Skeletal muscle tissue (tissue), 4 donors: ENCODE results near the gene AMACR. TPM values are rescaled to one million over a fixed set of nuclear protein-coding genes. Genes with fewer than 3 reads are reported as not detected.

Experiments
- H3K27ac ChIP-seq: one replicate; pipeline ENCODE4 v1.7.0; 2013; ENCODE audit warnings: mild to moderate bottlenecking, low read depth, low read length, inconsistent platforms
- H3K27me3 ChIP-seq, 3 donors: one replicate each; pipeline ENCODE4 v1.7.0; 2013; ENCODE audit warnings: low read length in 3 of 3; ENCODE audit not compliant: control insufficient read depth in 3 of 3, insufficient read depth in 3 of 3
- H3K36me3 ChIP-seq, 3 donors: one replicate each; pipeline ENCODE4 v1.7.0; 2013; ENCODE audit warnings: low read length in 3 of 3; ENCODE audit not compliant: control insufficient read depth in 3 of 3, insufficient read depth in 3 of 3
- H3K4me1 ChIP-seq, 3 donors: one replicate each; pipeline ENCODE4 v1.7.0; 2013; ENCODE audit warnings: low read length in 3 of 3, mild to moderate bottlenecking in 3 of 3; ENCODE audit not compliant: control insufficient read depth in 3 of 3, insufficient read depth in 3 of 3
- H3K4me3 ChIP-seq, 3 donors: one replicate each; pipeline ENCODE4 v1.7.0; 2013; ENCODE audit warnings: low read length in 3 of 3
- H3K9ac ChIP-seq, 3 donors: one replicate each; pipeline ENCODE4 v1.7.0; 2013; ENCODE audit warnings: low read length in 3 of 3, mild to moderate bottlenecking in 3 of 3, moderate library complexity in 2 of 3, low read depth in 1 of 3
- H3K9me3 ChIP-seq, 3 donors: one replicate each; pipeline ENCODE4 v1.7.0; 2013; ENCODE audit warnings: low read length in 3 of 3; ENCODE audit not compliant: control insufficient read depth in 3 of 3
- total RNA-seq: library from RNA; depleted of rRNA; stranded (reverse); fragments of >200 nt; gene quantifications from one replicate; pipeline ENCODE4 v1.2.3, GENCODE V29; 2014
- donor health status: Osteomylitis.

AMACR gene
- total RNA-seq, 1 donor from 2014 or later: 4.2 TPM

DNA sequence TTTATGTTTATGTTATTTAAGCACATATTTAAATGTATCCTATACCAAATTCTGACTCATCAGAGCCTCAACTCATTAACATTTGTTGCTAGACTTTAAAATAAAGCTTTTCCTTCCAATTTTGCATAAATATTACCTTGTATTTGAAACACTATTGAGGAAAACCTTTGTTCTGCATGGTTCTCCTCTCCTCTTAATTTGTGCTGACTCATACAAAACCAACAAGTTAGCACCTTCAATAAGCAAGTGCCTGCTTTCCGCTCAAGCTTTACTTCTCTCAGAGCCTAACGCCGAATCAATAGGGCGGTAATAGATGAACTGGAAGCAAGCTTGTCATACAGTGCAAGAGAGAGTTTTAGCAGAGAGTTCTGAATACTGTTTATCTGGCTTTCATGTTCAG lies 7.9 kb downstream of the AMACR start:
- no peaks in the 10 kb centered on the region for H3K9me3 ChIP-seq
- no peak overlapping the region for H3K27ac ChIP-seq
- H3K36me3 ChIP-seq: peaks cover 12 to 25% (median 24%) of the 10 kb centered on the region in 3 donors

DNA sequence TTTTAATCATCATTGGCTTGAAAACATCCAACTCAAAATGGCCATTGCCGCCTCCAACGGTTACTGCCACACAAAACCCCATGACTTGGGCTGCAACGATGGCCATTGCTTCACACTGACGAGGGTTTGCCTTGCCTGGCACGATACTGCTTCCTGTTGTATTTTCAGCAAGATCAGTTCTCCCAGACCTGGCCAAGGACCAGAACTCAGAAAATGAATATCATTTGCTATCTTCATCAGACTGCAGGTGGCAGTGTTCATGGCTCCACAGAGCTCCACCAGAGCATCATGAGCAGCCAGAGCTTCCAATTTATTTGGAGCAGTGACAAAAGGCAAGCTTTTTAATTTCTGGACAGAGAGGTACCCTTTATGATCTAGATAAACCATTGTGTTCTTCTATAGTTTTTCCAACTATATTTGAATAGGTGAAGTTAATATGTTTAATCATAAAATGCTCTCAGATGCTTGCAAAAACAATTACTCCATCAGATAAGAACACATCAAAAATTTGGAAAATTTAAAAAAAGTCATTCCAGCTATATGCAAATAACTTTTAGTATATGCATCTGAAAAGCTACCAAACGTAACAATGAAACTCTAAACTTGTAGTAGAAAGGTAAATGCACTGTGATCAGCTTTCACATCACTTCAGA lies 10.4 kb downstream of the AMACR start:
- H3K36me3 ChIP-seq: peaks cover 5 to 9% (median 6%) of the 10 kb centered on the region in 3 donors
- peak overlapping the region in 1 of 3 donors; percentile 55 for H3K4me3 ChIP-seq
- no peaks in the 10 kb centered on the region for H3K9me3 ChIP-seq
- H3K4me1 ChIP-seq: peaks cover 4 to 5% (median 4%) of the 10 kb centered on the region in 3 donors
- peak overlapping the region in 1 of 3 donors; percentile 8 for H3K9ac ChIP-seq
- H3K27ac ChIP-seq: peak overlapping the region; percentile 11
- H3K27me3 ChIP-seq: no peaks in the 10 kb centered on the region

More for the DNA sequence above, 7.9 kb downstream of the AMACR start:
- Histone ChIP-seq H3K9ac (no peak overlapping the region), H3K27me3 (no peaks in the 10 kb centered on the region), H3K4me1 (peaks cover 4 to 5% (median 4%) of the 10 kb centered on the region in 3 donors), H3K4me3 (no peak overlapping the region)

DNA sequence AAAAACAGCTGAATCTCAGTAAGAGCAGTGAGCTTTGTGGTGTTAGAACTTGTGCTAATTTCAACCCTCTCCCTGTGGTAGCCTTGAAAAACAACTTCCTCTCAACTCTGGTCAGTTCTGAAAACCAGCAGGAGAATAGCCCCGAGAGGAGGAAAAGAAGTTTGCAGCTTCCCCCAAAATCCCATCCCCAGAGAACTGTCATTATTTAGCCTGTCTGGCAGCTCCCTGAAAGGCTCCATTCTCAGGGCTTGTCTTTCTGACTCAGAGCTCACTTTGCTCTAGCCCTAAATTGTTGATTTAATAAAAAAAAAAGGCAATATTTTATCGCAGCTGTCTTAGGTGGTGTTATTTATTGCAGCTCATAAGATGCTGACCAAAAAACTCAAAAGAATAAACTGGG lies 12.0 kb downstream of the AMACR start:
- H3K4me1 ChIP-seq: peaks cover 4 to 5% (median 4%) of the 10 kb centered on the region in 3 donors
- no peak overlapping the region for H3K9ac ChIP-seq
- no peak overlapping the region for H3K4me3 ChIP-seq
- no peaks in the 10 kb centered on the region for H3K9me3 ChIP-seq
- peaks cover 4 to 7% (median 5%) of the 10 kb centered on the region in 3 donors for H3K36me3 ChIP-seq
- no peaks in the 10 kb centered on the region for H3K27me3 ChIP-seq
- H3K27ac ChIP-seq: no peak overlapping the region

DNA sequence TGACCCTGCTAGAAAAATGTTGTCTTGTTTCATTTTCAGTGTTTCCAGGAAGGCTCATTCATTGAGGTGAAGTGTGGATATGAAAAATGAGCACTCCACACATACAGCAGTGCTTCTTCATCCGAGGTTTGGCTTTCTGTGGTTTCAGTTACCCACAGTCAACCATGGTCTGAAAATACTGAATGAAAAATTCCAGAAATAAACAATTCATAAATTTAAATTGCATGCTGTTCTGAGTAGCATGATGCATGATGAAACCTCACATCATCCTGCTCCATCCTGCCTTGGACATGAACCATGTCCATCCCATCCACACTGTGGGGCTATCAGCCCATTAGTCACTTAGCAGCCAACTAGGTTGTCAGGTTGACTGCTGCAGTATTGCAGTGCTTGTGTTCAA lies 13.0 kb downstream of the AMACR start:
- Histone ChIP-seq H3K4me3 (no peak overlapping the region), H3K4me1 (peaks cover 4 to 5% (median 4%) of the 10 kb centered on the region in 3 donors), H3K9me3 (no peaks in the 10 kb centered on the region), H3K9ac (no peak overlapping the region), H3K27ac (no peak overlapping the region), H3K27me3 (no peaks in the 10 kb centered on the region), H3K36me3 (peaks cover 4 to 7% (median 5%) of the 10 kb centered on the region in 3 donors)

DNA sequence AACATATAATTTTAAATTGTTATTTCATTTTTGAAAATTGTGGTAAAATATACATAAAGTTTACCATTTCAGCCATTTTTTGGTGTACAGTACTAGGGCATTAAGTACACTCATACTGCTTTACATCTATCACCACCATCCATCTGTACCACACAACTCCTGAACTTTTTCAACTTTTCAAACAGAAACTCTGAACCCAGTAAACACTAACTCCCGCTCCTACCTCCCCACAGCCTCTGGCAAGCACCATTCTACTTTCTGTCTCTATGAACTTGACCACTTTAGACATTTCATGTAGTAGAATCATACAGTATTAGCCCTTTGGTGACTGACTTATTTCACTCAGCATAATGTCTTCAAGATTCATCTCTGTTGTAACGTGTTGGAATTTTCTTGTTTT lies 15.0 kb downstream of the AMACR start:
- no peaks in the 10 kb centered on the region for H3K27me3 ChIP-seq
- peaks cover 4 to 5% (median 4%) of the 10 kb centered on the region in 3 donors for H3K4me1 ChIP-seq
- peaks cover 8 to 19% (median 17%) of the 10 kb centered on the region in 3 donors for H3K36me3 ChIP-seq
- no peaks in the 10 kb centered on the region for H3K9me3 ChIP-seq
- H3K4me3 ChIP-seq: no peak overlapping the region
- no peak overlapping the region for H3K9ac ChIP-seq
- H3K27ac ChIP-seq: no peak overlapping the region

DNA sequence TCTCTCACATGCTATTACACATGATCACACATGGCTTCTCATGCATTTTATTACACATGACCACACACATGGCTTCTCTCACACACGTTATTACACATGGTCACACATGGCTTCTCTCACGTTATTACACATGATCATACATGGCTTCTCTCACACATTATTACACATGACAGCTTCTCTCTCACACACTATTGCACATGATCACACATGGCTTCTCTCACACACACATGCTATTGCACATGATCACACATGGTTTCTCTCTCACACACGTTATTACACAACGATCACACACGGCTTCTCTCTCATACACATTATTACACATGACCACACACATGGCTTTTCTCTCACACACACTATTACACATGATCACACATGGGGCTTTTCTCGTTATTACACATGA lies 22.4 kb downstream of the AMACR start:
- H3K36me3 ChIP-seq: peaks cover 8 to 22% (median 19%) of the 10 kb centered on the region in 3 donors
- H3K27me3 ChIP-seq: no peaks in the 10 kb centered on the region
- no peaks in the 10 kb centered on the region for H3K4me1 ChIP-seq
- no peaks in the 10 kb centered on the region for H3K9me3 ChIP-seq
- no peak overlapping the region for H3K27ac ChIP-seq
- H3K9ac ChIP-seq: no peak overlapping the region
- H3K4me3 ChIP-seq: no peak overlapping the region

DNA sequence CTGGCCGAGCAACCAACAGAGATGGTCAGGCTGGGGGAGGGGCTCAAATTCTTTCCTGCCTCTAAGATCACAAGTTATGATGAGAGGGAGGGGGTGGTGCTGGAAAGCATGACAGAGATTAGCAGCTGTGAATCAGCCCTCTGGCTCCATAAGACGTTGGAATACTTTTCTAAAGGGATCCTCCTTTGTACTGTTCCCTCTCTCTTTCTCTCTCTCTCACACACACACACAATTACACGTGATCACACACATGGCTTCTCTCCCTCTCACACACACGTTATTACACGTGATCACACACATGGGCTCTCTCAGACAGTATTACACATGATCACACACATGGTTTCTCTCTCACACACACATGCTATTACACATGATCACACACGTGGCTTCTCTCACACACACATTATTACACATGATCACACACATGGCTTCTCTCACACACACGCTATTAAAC lies 23.2 kb downstream of the AMACR start, which contains the start of gene SLC45A2:
Gene SLC45A2, minus strand, starts transcription at position 23 of the 454 bp plus-strand sequence. CDS start 110 bp downstream, outside the sequence.
- Histone ChIP-seq H3K9me3 (no peaks in the 10 kb centered on the region), H3K4me1 (no peaks in the 10 kb centered on the region), H3K36me3 (peaks cover 8 to 22% (median 19%) of the 10 kb centered on the region in 3 donors), H3K9ac (no peak within 1 kb of the TSS), H3K27me3 (no peaks in the 10 kb centered on the region), H3K4me3 (no peak within 1 kb of the TSS), H3K27ac (no peak within 1 kb of the TSS)

DNA sequence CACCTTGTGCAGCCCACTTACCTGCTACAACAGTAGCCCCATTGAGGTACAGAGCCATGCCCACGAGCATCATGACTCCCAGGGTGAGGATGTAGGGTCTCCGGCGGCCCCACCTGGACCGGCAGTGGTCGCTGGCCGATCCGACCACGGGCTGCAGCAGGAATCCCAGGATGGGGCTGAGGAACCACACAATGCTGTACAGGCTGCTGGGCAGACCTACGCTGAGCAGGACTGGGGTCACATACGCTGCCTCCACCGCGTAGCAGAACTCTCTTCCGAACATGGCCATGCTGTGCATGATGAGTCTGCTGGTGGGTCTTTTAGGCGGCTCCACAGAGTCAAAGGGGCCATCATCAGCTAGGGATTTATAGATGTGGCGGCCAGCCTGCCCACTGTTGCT lies 23.7 kb downstream of the AMACR start:
- H3K4me1 ChIP-seq: no peaks in the 10 kb centered on the region
- H3K9me3 ChIP-seq: no peaks in the 10 kb centered on the region
- H3K36me3 ChIP-seq: peaks cover 8 to 20% (median 18%) of the 10 kb centered on the region in 3 donors
- H3K9ac ChIP-seq: no peak overlapping the region
- no peak overlapping the region for H3K4me3 ChIP-seq
- no peak overlapping the region for H3K27ac ChIP-seq
- H3K27me3 ChIP-seq: no peaks in the 10 kb centered on the region

DNA sequence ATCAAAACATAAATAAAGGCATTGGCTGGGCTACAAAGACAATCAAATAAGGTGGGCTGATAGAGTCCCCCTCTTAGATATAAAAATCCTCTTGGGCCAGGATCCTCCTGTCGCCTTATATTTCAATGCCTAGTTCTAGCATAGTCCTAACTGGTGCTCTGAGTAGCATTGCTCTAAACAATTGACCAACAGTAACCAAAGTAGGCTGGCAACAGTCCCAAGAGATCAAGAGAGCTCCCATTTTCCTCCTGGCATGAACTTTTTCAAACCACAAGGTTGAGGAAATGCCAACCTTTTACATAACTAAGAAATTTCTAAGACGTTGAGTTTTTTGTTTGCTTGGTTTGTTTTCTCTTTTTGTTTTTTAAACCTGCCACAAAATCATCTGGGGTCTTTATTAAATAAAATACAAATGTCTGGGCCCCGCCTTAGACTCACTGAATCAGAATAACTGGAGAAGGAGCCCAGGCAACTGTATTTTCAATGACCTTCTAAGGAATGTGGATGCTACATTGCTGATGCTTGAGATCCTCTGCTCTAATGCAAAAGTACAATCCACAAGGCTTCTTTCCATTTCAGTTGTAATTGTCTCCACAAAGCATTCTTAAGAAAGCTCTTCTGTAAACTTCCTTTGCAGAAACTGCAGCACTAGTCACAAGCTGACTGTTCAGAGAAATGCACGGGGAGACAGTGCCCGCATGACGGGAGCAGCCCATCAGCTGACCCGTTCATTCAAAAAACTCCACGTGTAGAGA lies 26.3 kb downstream of the AMACR start:
- Histone ChIP-seq H3K4me1 (no peaks in the 10 kb centered on the region), H3K36me3 (peaks cover 0 to under 1% (median 0%) of the 10 kb centered on the region in 3 donors), H3K4me3 (no peak overlapping the region), H3K27ac (no peak overlapping the region), H3K9me3 (no peaks in the 10 kb centered on the region), H3K9ac (no peak overlapping the region), H3K27me3 (no peaks in the 10 kb centered on the region)

DNA sequence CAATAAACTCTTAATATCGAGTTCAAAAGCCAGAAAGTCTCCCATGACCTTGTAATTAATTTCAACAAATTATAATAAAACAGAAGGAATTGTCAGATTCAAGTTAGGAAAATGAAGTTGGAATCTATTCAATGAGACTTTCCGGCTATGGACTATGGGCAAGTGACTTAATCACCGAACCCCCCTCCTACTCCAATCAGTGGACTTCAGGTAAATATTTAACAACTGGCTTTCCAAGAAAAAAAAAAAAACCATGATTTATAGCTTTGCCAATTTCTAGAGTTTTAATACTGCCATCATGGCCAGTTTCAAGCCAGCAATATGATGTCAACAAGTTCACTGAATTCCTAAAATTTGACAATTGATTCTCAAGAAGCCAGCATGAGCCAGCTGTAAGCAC lies 27.8 kb downstream of the AMACR start:
- Histone ChIP-seq H3K4me1 (no peaks in the 10 kb centered on the region), H3K9me3 (no peaks in the 10 kb centered on the region), H3K9ac (no peak overlapping the region), H3K27me3 (no peaks in the 10 kb centered on the region), H3K36me3 (no peaks in the 10 kb centered on the region), H3K4me3 (no peak overlapping the region), H3K27ac (no peak overlapping the region)
